ENCODE measurements around the gene HS3ST2. TPM values are rescaled to one million over a fixed set of nuclear protein-coding genes. Genes with fewer than 3 reads are reported as not detected.

Gene HS3ST2
- polyA plus RNA-seq, 1 of the 3 experiments (the other 2 are of a cell fraction), result not detected

DNA sequence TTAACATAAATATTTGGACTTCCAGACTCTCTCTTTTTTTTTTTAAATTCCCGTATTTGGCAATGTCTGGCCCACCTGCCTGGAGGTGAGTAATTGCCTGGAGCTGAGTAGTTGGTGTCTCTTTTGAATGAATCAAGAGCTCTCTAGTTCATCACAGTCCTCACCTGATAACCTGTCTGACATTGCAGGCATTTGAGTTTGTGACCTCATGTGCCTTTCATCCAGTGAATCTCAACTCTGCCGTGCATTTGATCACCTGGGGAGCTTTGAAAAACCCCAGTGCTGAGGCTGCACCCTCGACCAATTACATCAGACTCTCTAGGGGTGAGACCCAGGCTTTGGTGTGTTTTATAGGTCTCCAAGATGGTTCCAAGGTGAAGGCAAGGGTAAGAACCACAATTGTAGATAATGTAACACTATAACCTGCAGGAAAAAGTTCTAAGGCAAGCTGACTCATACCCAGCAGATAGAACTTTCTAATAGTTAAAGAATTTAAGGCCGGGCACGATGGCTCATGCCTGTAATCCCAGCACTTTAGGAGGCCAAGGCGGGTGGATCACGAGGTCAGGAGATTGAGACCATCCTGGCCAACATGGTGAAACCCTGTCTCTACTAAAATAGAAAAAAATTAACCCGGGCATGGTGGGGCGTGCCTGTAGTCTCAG is 24.5 kb upstream of the HS3ST2 start:
- Histone ChIP-seq H3K4me1 (ENCODE audit: control insufficient read depth in 1 of 2, insufficient read depth in 2 of 2, low read depth in 1 of 2, low read length in 1 of 2) (peaks cover 0 to 18% of the 10 kb centered on the region in 2 experiments), H3K9ac (no peak overlapping the region), H3K27ac (ENCODE audit: low read depth in 2 of 2, low read length in 1 of 2) (no peak overlapping the region; a peak in 1 of 4 replicates), H3K36me3 (replicated peaks in 1 of 2; ENCODE audit: control insufficient read depth in 1 of 2, insufficient read depth in 2 of 2, low read length in 1 of 2) (no peaks in the 10 kb centered on the region), H3K79me2 (ENCODE audit: insufficient read depth) (no peaks in the 10 kb centered on the region), H3K9me2 (no peaks in the 10 kb centered on the region), H3K4me3 (ENCODE audit: low read depth in 2 of 2, low read length in 1 of 2) (no peak overlapping the region), H4K20me1 (ENCODE audit: insufficient read depth) (no peaks in the 10 kb centered on the region), H3K4me2 (no peak overlapping the region), H2AFZ (ENCODE audit: low read depth) (0 out of 2 replicates have a peak overlapping the region, but pooled peaks have one; percentile 35), H3F3A (replicated peaks; ENCODE audit: insufficient read depth) (peaks cover 21% of the 10 kb centered on the region), H3K9me3 (no peaks in the 10 kb centered on the region), H3K27me3 (ENCODE audit: insufficient read depth) (no peaks in the 10 kb centered on the region)
- POLR2A ChIA-PET, result no interaction called here
- 47% methylated on average over 9 of the region's 9 CpGs for WGBS (ENCODE audit: low lambda C conversion rate)
- TF ChIP-seq NRF1 (IDR thresholded peaks at IDR 0.05; ENCODE audit: low read depth, low read length), result no peak
- TF ChIP-seq FOXJ3 (CRISPR knock-in tag; IDR thresholded peaks at IDR 0.05), result no peak
- TF ChIP-seq FOSL2 (IDR thresholded peaks at IDR 0.05; ENCODE audit: borderline replicate concordance, low read depth), result peak; percentile 36
- TF ChIP-seq, protein P1, sequence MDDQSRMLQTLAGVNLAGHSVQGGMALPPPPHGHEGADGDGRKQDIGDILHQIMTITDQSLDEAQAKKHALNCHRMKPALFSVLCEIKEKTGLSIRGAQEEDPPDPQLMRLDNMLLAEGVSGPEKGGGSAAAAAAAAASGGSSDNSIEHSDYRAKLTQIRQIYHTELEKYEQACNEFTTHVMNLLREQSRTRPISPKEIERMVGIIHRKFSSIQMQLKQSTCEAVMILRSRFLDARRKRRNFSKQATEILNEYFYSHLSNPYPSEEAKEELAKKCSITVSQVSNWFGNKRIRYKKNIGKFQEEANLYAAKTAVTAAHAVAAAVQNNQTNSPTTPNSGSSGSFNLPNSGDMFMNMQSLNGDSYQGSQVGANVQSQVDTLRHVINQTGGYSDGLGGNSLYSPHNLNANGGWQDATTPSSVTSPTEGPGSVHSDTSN (IDR thresholded peaks at IDR 0.05), result no peak
- CTCF ChIA-PET, result interaction anchor here (0.8 to 3.9 kb wide), 6 partner anchors 11 to 68 kb away, joined by 3 to 15 read pairs (median 4); partner anchors contain the start of gene HS3ST2
- no peak for DNase-seq

DNA sequence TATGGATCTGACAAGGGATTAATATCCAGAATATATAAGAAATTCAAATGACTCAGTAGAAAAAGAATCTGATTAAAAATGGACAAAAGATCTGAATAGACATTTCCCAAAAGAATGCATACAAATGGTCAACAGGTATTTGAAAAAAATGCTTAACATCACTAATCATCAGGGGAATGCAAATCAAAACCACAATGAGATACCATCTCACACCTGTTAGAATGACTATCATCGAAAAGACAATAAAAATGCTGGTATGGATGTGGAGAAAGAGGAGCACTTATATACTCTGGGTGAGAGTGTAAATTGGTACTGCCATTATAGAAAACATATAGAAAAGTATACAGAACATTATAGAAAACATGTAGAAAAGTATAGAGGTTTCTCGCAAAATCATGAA is 16.4 kb upstream of the HS3ST2 start:
- H3K9me3 ChIP-seq, result no peaks in the 10 kb centered on the region
- WGBS (ENCODE audit: low lambda C conversion rate), result 79% methylated on average over 2 of the region's 2 CpGs
- CTCF ChIA-PET, result interaction anchor here (0.6 kb wide), 1 partner anchor 284 kb away, joined by 3 read pairs; no protein-coding TSS in a partner anchor
- H3K9ac ChIP-seq, result no peak overlapping the region
- POLR2A ChIA-PET, result no interaction called here
- no peaks in the 10 kb centered on the region; a peak in 1 of 4 replicates for H3K4me1 ChIP-seq (ENCODE audit: control insufficient read depth in 1 of 2, insufficient read depth in 2 of 2, low read depth in 1 of 2, low read length in 1 of 2)
- no peak overlapping the region for H3K27ac ChIP-seq (ENCODE audit: low read depth in 2 of 2, low read length in 1 of 2)
- no peak overlapping the region for H3K4me2 ChIP-seq
- no peaks in the 10 kb centered on the region for H3K9me2 ChIP-seq
- no peaks in the 10 kb centered on the region for H3F3A ChIP-seq (replicated peaks; ENCODE audit: insufficient read depth)
- H3K4me3 ChIP-seq (ENCODE audit: low read depth in 2 of 2, low read length in 1 of 2), result no peak overlapping the region
- no peaks in the 10 kb centered on the region for H3K27me3 ChIP-seq (ENCODE audit: insufficient read depth)
- no peaks in the 10 kb centered on the region for H3K36me3 ChIP-seq (replicated peaks in 1 of 2; ENCODE audit: control insufficient read depth in 1 of 2, insufficient read depth in 2 of 2, low read length in 1 of 2)
- no peaks in the 10 kb centered on the region for H3K79me2 ChIP-seq (ENCODE audit: insufficient read depth)
- H2AFZ ChIP-seq (ENCODE audit: low read depth), result no peak overlapping the region
- DNase-seq, result no peak
- H4K20me1 ChIP-seq (ENCODE audit: insufficient read depth), result no peaks in the 10 kb centered on the region
- TF ChIP-seq TCF12 (IDR thresholded peaks at IDR 0.05) (no peak), RCOR1 (IDR thresholded peaks at IDR 0.05; ENCODE audit: low read length) (no peak), MEF2A (IDR thresholded peaks at IDR 0.05; ENCODE audit: borderline replicate concordance, low read depth) (no peak), TEAD4 (IDR thresholded peaks at IDR 0.05; ENCODE audit: borderline replicate concordance, insufficient read depth) (no peak), FOXM1 (IDR thresholded peaks at IDR 0.05; ENCODE audit: low read depth) (no peak), CHD2 (IDR thresholded peaks at IDR 0.05; ENCODE audit: low read length, partially characterized antibody) (no peak), ELF1 (IDR thresholded peaks at IDR 0.05) (no peak), RFX5 (IDR thresholded peaks at IDR 0.05; ENCODE audit: low read length) (no peak), NFIC (IDR thresholded peaks at IDR 0.05; ENCODE audit: borderline replicate concordance) (no peak), RXRA (IDR thresholded peaks at IDR 0.05; ENCODE audit: borderline replicate concordance, low read depth) (no peak), EZH2phosphoT487 (IDR thresholded peaks at IDR 0.05; ENCODE audit: borderline replicate concordance, low read depth) (no peak), SMC3 (IDR thresholded peaks at IDR 0.05; ENCODE audit: low read depth, low read length) (no peak)
